Measurements from ENCODE around the gene GLRB.
"Not testable (repeated sequence)": the region's sequence is repeated elsewhere in the genome, so short reads cannot be mapped to it uniquely, and the experiment has no call there.

GLRB gene

GRCh38 chr4:157143369-157143768 is 67.4 kb downstream of the GLRB start:
- no peaks in the 10 kb centered on the region for H3K9me3 ChIP-seq
- TF ChIP-seq, protein P1, sequence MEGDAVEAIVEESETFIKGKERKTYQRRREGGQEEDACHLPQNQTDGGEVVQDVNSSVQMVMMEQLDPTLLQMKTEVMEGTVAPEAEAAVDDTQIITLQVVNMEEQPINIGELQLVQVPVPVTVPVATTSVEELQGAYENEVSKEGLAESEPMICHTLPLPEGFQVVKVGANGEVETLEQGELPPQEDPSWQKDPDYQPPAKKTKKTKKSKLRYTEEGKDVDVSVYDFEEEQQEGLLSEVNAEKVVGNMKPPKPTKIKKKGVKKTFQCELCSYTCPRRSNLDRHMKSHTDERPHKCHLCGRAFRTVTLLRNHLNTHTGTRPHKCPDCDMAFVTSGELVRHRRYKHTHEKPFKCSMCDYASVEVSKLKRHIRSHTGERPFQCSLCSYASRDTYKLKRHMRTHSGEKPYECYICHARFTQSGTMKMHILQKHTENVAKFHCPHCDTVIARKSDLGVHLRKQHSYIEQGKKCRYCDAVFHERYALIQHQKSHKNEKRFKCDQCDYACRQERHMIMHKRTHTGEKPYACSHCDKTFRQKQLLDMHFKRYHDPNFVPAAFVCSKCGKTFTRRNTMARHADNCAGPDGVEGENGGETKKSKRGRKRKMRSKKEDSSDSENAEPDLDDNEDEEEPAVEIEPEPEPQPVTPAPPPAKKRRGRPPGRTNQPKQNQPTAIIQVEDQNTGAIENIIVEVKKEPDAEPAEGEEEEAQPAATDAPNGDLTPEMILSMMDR (IDR thresholded peaks at IDR 0.05; ENCODE audit: low read depth, low read length): no peak
- H3K4me3 ChIP-seq (ENCODE audit: low read depth, low read length): no peak overlapping the region
- H3K27me3 ChIP-seq: no peaks in the 10 kb centered on the region
- DNase-seq: no peak
- no peaks in the 10 kb centered on the region for H3K4me1 ChIP-seq
- H3K36me3 ChIP-seq: no peaks in the 10 kb centered on the region

DNA sequence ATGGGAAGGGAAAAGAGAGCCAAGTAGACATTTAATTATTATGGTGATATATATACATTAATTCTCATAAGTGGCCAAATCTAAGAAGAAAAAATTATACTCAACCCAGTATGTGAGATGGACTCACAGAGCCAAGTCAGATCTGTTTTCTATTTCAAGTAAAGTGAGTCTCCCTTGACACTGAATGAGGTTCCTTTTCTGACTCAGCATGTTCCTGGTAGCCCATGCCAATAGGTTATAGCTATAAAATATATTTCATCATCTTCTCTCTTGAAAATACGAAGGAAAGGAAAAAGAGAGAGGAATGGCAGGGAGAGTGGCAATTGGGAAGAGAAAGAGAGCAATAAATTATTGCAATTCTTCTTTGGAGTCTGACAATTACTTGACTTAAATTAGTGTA is 75.8 kb downstream of the GLRB start:
- Histone ChIP-seq H3K4me1 (no peaks in the 10 kb centered on the region), H3K9me3 (no peaks in the 10 kb centered on the region), H3K36me3 (no peaks in the 10 kb centered on the region), H3K27me3 (no peaks in the 10 kb centered on the region), H3K4me3 (ENCODE audit: low read depth, low read length) (no peak overlapping the region)
- DNase-seq: no peak
- TF ChIP-seq, protein P1 (IDR thresholded peaks at IDR 0.05; ENCODE audit: low read depth, low read length): no peak

DNA sequence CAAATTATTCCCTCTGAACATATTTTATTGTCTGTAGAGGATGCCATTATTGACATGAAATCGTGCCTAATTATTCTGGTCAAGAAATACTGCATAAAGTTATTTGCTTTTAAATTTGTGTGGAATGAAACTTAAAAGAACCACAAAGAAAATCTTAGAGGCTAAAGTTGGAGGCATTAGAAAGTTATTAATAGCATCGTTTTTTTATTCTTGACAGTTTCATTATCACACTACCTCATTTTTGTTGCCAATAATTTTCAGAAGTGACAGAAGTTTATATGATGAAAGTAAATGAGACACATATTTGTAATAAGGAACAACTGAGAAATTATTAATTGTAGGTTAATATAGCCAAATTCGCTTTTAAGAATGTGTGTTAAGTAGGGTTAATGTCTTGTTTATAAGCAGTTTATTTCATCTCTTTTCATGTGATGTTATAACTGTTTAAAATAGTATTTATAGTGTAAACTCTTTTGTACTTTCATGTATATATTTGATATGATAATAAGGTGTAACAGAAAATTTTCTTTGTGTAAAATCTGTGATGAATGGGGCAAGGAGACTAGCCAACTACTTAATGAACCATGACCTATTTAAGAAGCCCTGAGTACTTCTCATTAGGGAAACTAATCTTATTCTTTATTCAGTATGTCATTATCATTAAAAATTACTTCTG is 90.1 kb downstream of the GLRB start:
- H3K4me3 ChIP-seq (ENCODE audit: low read depth, low read length): no peak overlapping the region
- H3K27me3 ChIP-seq: no peaks in the 10 kb centered on the region
- H3K36me3 ChIP-seq: no peaks in the 10 kb centered on the region
- no peaks in the 10 kb centered on the region for H3K9me3 ChIP-seq
- DNase-seq: no peak
- TF ChIP-seq, protein P1 (IDR thresholded peaks at IDR 0.05; ENCODE audit: low read depth, low read length): no peak
- no peaks in the 10 kb centered on the region for H3K4me1 ChIP-seq

- no peaks in the 10 kb centered on the region for H3K4me1 ChIP-seq
- no peaks in the 10 kb centered on the region for H3K9me3 ChIP-seq
- DNase-seq: no peak
- H3K27me3 ChIP-seq: no peaks in the 10 kb centered on the region
- no peaks in the 10 kb centered on the region for H3K36me3 ChIP-seq
- TF ChIP-seq, protein P1 (IDR thresholded peaks at IDR 0.05; ENCODE audit: low read depth, low read length): no peak
- no peak overlapping the region for H3K4me3 ChIP-seq (ENCODE audit: low read depth, low read length)
Observed at GRCh38 chr4:157170321-157170720, 94.4 kb downstream of the GLRB start.

GRCh38 chr4:157172011-157172410 is 96.1 kb downstream of the GLRB start:
- Histone ChIP-seq H3K9me3 (no peaks in the 10 kb centered on the region), H3K4me1 (no peaks in the 10 kb centered on the region), H3K36me3 (no peaks in the 10 kb centered on the region), H3K4me3 (ENCODE audit: low read depth, low read length) (no peak overlapping the region), H3K27me3 (no peaks in the 10 kb centered on the region)
- TF ChIP-seq, protein P1 (IDR thresholded peaks at IDR 0.05; ENCODE audit: low read depth, low read length): no peak
- DNase-seq: no peak

DNA sequence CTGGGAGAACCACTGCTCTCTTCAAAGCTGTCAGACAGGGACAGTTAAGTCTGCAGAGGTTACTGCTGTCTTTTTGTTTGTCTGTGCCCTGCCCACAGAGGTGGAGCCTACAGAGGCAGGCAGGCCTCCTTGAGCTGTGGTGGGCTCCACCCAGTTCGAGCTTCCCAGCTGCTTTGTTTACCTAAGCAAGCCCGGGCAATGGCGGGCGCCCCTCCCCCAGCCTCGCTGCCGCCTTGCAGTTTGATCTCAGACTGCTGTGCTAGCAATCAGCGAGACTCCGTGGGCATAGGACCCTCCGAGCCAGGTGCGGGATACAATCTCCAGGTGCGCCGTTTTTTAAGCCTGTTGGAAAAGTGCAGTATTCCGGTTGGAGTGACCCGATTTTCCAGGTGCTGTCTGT is 104.3 kb downstream of the GLRB start:
- not testable (repeated sequence) for H3K36me3 ChIP-seq; DNase-seq; H3K4me3 ChIP-seq (ENCODE audit: low read depth, low read length); H3K9me3 ChIP-seq; H3K4me1 ChIP-seq; H3K27me3 ChIP-seq
